ENCODE data around the gene TOMM34. TPM values are rescaled to one million over a fixed set of nuclear protein-coding genes. Genes with fewer than 3 reads are reported as not detected.

TOMM34 gene
- total and polyA plus RNA-seq, 9 of the 15 experiments (the other 6 are each of a cell fraction or from before 2014, with no cell fraction given): 18.1 to 69.4 (median 41.7) TPM

GRCh38 chr20:44912189-44912588 is 48.0 kb downstream of the TOMM34 start:
- no peak overlapping the region for H3K4me2 ChIP-seq (ENCODE audit: insufficient read depth, low read length)
- H3K27ac ChIP-seq (ENCODE audit: extremely low read depth, low read depth, low read length): no peak overlapping the region

More at GRCh38 chr20:44912189-44912588, 48.0 kb downstream of the TOMM34 start:
- Histone ChIP-seq H3K36me3 (ENCODE audit: control insufficient read depth, insufficient read depth, low read length) (peaks cover 61% of the 10 kb centered on the region), H2AFZ (ENCODE audit: low read depth, low read length) (no peak overlapping the region), H3K9me3 (replicated peaks; ENCODE audit: control insufficient read depth, insufficient read depth, low read depth, low read length) (no peaks in the 10 kb centered on the region), H3K27me3 (ENCODE audit: control insufficient read depth in 2 of 2, insufficient read depth in 2 of 2, low read length in 2 of 2) (no peaks in the 10 kb centered on the region), H3K4me1 (replicated peaks in 1 of 2; ENCODE audit: control insufficient read depth in 2 of 2, insufficient read depth in 2 of 2, low read length in 2 of 2) (peaks cover 13 to 24% of the 10 kb centered on the region in 2 experiments), H3K79me2 (ENCODE audit: control insufficient read depth, insufficient read depth, low read length) (peaks cover 20% of the 10 kb centered on the region), H4K20me1 (replicated peaks; ENCODE audit: control insufficient read depth, insufficient read depth, low read length) (0 out of 2 replicates have a peak, but pooled peaks cover 3% of the 10 kb centered on the region), H3K4me3 (no peak overlapping the region), H3K9ac (ENCODE audit: insufficient read depth in 1 of 2, low read depth in 2 of 2, low read length in 2 of 2) (no peak overlapping the region), H3K9me1 (ENCODE audit: control insufficient read depth, insufficient read depth, low read length) (no peaks in the 10 kb centered on the region)
- POLR2A ChIA-PET: interaction anchor here (1.1 to 5.2 kb wide), 2 partner anchors 14 to 19 kb away, joined by 4 to 50 read pairs; no protein-coding TSS in a partner anchor
- ATAC-seq (no peak), FAIRE-seq (no peak), DNase-seq (ENCODE audit: extremely low read depth in 1 of 4, low spot score in 3 of 4) (no peak)
- in situ Hi-C loops (cut with MboI): no loop called here
- intact Hi-C loops (cut with micrococcal nuclease): loop anchor here (10.0 kb wide), 1 partner anchor 183 kb away; no protein-coding TSS in a partner anchor
- CTCF ChIA-PET (ENCODE audit: low intra/inter-chr PET ratio): no interaction called here
- TF ChIP-seq ZNF174 (CRISPR knock-in tag; IDR thresholded peaks at IDR 0.05) (no peak), ZNF263 (CRISPR knock-in tag; IDR thresholded peaks at IDR 0.05; ENCODE audit: borderline replicate concordance) (peak; percentile 32; the same call in 1 of the 2 replicates), GTF2F1 (IDR thresholded peaks at IDR 0.05; ENCODE audit: low read depth, low read length) (no peak), SMARCE1 (IDR thresholded peaks at IDR 0.05) (no peak), PML (IDR thresholded peaks at IDR 0.05; ENCODE audit: low read length) (no peak), ZNF395 (CRISPR knock-in tag; IDR thresholded peaks at IDR 0.05) (no peak)
- WGBS (ENCODE audit: insufficient coverage, low coverage, missing lambda C conversion rate): 83% methylated on average over 2 of the region's 2 CpGs
- BruUV-seq (replicated peaks): no TSS peak
